ENCODE measurements around the gene RIPK3.

GRCh38 chr14:24290746-24291145, 49.0 kb downstream of the RIPK3 start:
- TF ChIP-seq GATA3 (IDR thresholded peaks at IDR 0.05; ENCODE audit: low read depth, low read length) = no peak
- TF ChIP-seq GATA2 (IDR thresholded peaks at IDR 0.05; ENCODE audit: low read depth, low read length) = no peak

Data from SH-SY5Y (cell line).